Spleen (tissue), 11 donors: ENCODE results near the gene PUSL1. TPM values are rescaled to one million over a fixed set of nuclear protein-coding genes. Genes with fewer than 3 reads are reported as not detected.

Experiments used
- DNase-seq: peaks from one replicate; pipeline ENCODE4 v3.0.0-alpha.2; 2020
- H3K27ac ChIP-seq, 8 donors: fragments of 200-600 bp; sonication (generic) in 7 of 8; 1 replicate in 4 of 8; 2 replicates in 4 of 8; pipeline versions ENCODE4 v1.5.0 to v1.8.0; 2016 to 2021; ENCODE audit warnings: inconsistent platforms in 4 of 8, mild to moderate bottlenecking in 4 of 8, moderate library complexity in 1 of 8
- H3K27me3 ChIP-seq, 7 donors: fragments of 200-600 bp; sonication (generic) in 6 of 7; replicated peaks in 1 of 7; 1 replicate in 4 of 7; 2 replicates in 3 of 7; pipeline versions ENCODE4 v1.5.0 to v1.8.0; 2016 to 2021; ENCODE audit warnings: inconsistent platforms in 3 of 7, mild to moderate bottlenecking in 1 of 7
- H3K36me3 ChIP-seq, 6 donors: fragments of 200-600 bp; sonication (generic) in 5 of 6; 1 replicate in 4 of 6; 2 replicates in 2 of 6; pipeline versions ENCODE4 v1.5.0 to v1.8.0; 2016 to 2021; ENCODE audit warnings: inconsistent platforms in 2 of 6
- H3K4me1 ChIP-seq, 6 donors: fragments of 200-600 bp; sonication (generic) in 5 of 6; 1 replicate in 3 of 6; 2 replicates in 3 of 6; pipeline versions ENCODE4 v1.5.0 to v1.8.0; 2016 to 2021; ENCODE audit warnings: inconsistent platforms in 3 of 6
- H3K4me3 ChIP-seq, 8 donors: fragments of 200-600 bp; sonication (generic) in 7 of 8; 1 replicate in 4 of 8; 2 replicates in 4 of 8; pipeline versions ENCODE4 v1.5.0 to v1.8.0; 2016 to 2021; ENCODE audit warnings: inconsistent platforms in 4 of 8, mild to moderate bottlenecking in 4 of 8, moderate library complexity in 2 of 8
- H3K9me3 ChIP-seq, 8 donors: fragments of 200-600 bp; sonication (generic) in 7 of 8; 1 replicate in 4 of 8; 2 replicates in 4 of 8; pipeline versions ENCODE4 v1.5.0 to v1.8.0; 2016 to 2021; ENCODE audit warnings: inconsistent platforms in 4 of 8
- POLR2A ChIP-seq, 3 donors: fragments of 450-650 bp; IDR thresholded peaks; one replicate each; pipeline ENCODE4 v1.5.1; 2017; ENCODE audit warnings: antibody characterized with exemption in 3 of 3, mild to moderate bottlenecking in 1 of 3
- POLR2AphosphoS5 ChIP-seq, 3 donors: sonication (generic); formaldehyde crosslinking; IDR thresholded peaks; one replicate each; pipeline ENCODE4 v1.5.1; 2017; ENCODE audit warnings: antibody characterized with exemption in 3 of 3
- WGBS, 5 donors: extraction: QIAGEN DNeasy Blood & Tissue Kit in 3 of 5; methylation state at CpG; one replicate each; pipeline versions ENCODE4 v1.1.5 to v1.1.7; 2013 to 2018; 5-methylcytosine and 5-hydroxymethylcytosine counted together
- intact Hi-C: fragments of 100-400 bp; cut with DNase I; formaldehyde crosslinking; loops from one replicate; pipeline ENCODE4 v1.15.0; 2023; ENCODE audit warnings: low total_unique reads
- polyA plus RNA-seq, 3 donors: library from polyadenylated mRNA; stranded (reverse); fragments of 200-250 nt; gene quantifications; one replicate each; pipeline ENCODE4 v1.2.1, GENCODE V29; 2013
- total RNA-seq, 7 donors: library from RNA; depleted of rRNA in 3 of 7; stranded (reverse); fragments of >200 nt in 3 of 7; fragmentation: NEBNext Ultra II Directional in 4 of 7; extraction: Animal tissue kit (Norgen Biotek cat#: 25700) in 4 of 7; gene quantifications; one replicate each; pipeline versions ENCODE4 v1.1.0 to v1.2.1, GENCODE V29; 2016 to 2021
- TF ChIP-seq, protein P1 (sequence below), 11 experiments: fragments of 200-600 bp in 7 of 11; fragments of 450-650 bp in 4 of 11; sonication (generic) in 4 of 11; IDR thresholded peaks in 8 of 11; conservative IDR thresholded peaks in 3 of 11; 1 replicate in 7 of 11; 2 replicates in 4 of 11; pipeline versions ENCODE4 v1.4.0 to v1.8.0; 2016 to 2021; ENCODE audit warnings: antibody characterized with exemption in 11 of 11, inconsistent platforms in 4 of 11, mild to moderate bottlenecking in 1 of 11
- donor health status: healthy with polysubstance abuse.
- donor health status: DM: no; HTN: no; CAD: no; lungs with moderate emphysema.
- donor health status: DM: no; HTN: no; CAD: no.
- donor health status: Bipolar disorder and iron deficiency.
- donor health status: healthy.
- donor health status: DM: no; HTN: no; CAD: no.
- donor health status: DM: yes; HTN: yes; CAD: no.

The PUSL1 gene
- total and polyA plus RNA-seq, 10 donors, result 9.8 to 22.9 (median 12.8) TPM

DNA sequence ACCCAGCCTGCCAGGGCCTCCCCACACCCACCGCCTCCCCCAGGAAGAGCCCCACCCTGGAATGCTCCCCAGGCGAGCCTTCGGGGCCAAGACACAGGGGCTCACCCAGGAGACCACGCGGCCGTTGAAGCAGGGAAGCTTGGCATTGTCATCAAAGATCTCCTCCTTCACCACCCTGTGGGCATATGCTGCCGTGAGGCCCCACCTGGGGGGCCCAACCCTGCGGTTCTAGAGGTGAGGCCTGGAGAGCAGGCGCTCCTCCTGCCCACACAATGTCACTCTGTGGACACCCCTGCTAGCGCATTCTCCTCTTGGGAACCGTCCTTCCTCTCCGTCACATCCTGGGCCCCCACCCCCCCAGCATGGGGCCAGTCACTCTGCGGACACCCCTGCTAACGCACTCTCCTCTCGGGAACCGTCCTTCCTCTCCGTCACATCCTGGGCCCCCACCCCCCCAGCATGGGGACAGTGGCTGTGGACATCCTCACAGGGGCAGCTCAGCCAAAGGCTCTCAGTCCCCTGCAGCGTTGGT lies 34.3 kb downstream of the PUSL1 start:
- Histone ChIP-seq H3K27me3 (no peaks in the 10 kb centered on the region), H3K4me1 (peaks cover 5 to 35% (median 21%) of the 10 kb centered on the region in 6 donors), H3K4me3 (no peak overlapping the region), H3K36me3 (peaks cover 0 to 44% (median 19%) of the 10 kb centered on the region in 6 donors), H3K9me3 (no peaks in the 10 kb centered on the region), H3K27ac (no peak overlapping the region)
- no peak for DNase-seq
- 83 to 91% (median 86%) methylated on average over 12 to 18 of the region's 18 CpGs for WGBS, 5 donors
- TF ChIP-seq, protein P1, sequence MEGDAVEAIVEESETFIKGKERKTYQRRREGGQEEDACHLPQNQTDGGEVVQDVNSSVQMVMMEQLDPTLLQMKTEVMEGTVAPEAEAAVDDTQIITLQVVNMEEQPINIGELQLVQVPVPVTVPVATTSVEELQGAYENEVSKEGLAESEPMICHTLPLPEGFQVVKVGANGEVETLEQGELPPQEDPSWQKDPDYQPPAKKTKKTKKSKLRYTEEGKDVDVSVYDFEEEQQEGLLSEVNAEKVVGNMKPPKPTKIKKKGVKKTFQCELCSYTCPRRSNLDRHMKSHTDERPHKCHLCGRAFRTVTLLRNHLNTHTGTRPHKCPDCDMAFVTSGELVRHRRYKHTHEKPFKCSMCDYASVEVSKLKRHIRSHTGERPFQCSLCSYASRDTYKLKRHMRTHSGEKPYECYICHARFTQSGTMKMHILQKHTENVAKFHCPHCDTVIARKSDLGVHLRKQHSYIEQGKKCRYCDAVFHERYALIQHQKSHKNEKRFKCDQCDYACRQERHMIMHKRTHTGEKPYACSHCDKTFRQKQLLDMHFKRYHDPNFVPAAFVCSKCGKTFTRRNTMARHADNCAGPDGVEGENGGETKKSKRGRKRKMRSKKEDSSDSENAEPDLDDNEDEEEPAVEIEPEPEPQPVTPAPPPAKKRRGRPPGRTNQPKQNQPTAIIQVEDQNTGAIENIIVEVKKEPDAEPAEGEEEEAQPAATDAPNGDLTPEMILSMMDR (IDR thresholded peaks at IDR 0.05 in 8 of 11, conservative IDR thresholded peaks at IDR 0.05 in 3 of 11), result no peak
- TF ChIP-seq POLR2A (IDR thresholded peaks at IDR 0.05), result no peak
- intact Hi-C loops, result no loop called here

DNA sequence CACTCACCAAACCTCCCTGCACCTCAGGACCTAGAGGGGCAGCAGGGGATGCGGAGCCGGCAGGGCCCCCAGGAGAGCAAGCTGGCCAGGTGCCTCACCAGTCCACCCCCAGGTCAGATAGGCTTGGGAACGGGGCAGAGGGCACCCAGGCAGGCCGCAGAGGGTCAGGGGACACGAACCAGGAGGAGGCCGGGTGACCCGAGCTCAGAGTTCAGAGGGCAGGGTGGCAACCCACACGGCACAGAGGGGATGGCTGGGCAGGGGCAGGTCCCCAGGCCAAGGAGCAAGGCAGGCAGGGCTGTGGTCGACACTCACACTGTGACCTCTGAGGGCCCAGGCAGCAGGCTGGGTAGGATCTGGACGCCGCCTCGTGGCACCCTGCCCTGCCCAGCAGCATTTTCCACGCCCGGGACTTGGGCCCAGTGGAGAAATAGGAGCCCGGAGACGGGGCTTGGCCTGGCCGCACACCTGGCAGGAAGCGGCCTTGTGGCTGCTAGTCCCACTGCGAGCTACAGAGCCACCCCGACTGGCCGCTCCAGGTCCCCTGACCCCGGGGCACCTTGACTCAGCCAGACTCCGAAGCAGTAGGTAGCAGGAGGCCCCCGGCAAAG lies 35.5 kb downstream of the PUSL1 start:
- H3K9me3 ChIP-seq, result no peaks in the 10 kb centered on the region
- H3K4me3 ChIP-seq, result no peak overlapping the region
- no peak overlapping the region for H3K27ac ChIP-seq
- WGBS, 5 donors, result 84 to 95% (median 92%) methylated on average over 16 to 24 of the region's 24 CpGs
- intact Hi-C loops, result no loop called here
- peaks cover 0 to 31% (median 8%) of the 10 kb centered on the region in 6 donors for H3K36me3 ChIP-seq
- peaks cover 13 to 44% (median 30%) of the 10 kb centered on the region in 6 donors for H3K4me1 ChIP-seq
- no peak for DNase-seq
- TF ChIP-seq, protein P1 (IDR thresholded peaks at IDR 0.05 in 8 of 11, conservative IDR thresholded peaks at IDR 0.05 in 3 of 11), result no peak
- TF ChIP-seq POLR2A (IDR thresholded peaks at IDR 0.05), result no peak
- TF ChIP-seq POLR2AphosphoS5 (IDR thresholded peaks at IDR 0.05), result no peak
- H3K27me3 ChIP-seq, result no peaks in the 10 kb centered on the region

DNA sequence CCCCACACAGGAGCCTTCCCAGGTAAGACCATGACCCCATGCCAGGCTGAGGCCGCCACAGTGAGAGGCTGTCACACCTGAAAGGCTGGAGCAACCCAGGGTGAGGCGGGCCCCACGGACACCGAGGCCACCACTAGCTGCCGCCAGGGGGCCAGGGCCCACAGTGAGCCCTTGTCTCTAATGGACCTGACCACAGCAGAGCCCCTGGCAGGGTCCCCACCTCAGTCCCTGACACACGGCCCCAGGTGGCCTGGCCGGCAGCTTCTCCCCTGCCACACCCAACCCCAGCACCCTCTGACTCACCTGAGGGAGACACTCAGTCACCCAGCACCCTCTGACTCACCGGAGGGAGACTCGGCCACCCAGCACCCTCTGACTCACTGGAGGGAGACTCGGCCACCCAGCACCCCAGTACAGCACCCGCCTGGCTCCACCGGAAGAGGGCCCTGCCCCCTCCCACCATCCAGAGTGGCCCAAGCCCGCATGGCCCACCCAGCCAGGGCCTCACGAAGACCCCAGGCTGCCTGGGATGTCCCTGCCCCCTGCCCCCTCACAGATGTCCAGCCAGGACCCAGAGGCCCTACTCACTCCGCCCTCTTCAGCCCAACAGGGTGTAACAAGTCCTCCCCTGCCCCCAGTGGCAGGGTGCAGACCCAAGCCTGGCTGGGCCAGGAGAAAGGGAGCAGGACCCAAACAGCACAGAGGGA lies 36.4 kb downstream of the PUSL1 start:
- TF ChIP-seq POLR2A (IDR thresholded peaks at IDR 0.05) (no peak), POLR2AphosphoS5 (IDR thresholded peaks at IDR 0.05) (no peak)
- TF ChIP-seq, protein P1 (IDR thresholded peaks at IDR 0.05 in 8 of 11, conservative IDR thresholded peaks at IDR 0.05 in 3 of 11), result peak in 2 of 11 experiments; percentile 27 to 32
- intact Hi-C loops, result no loop called here
- 76 to 88% (median 85%) methylated on average over 7 to 15 of the region's 15 CpGs for WGBS, 5 donors
- Histone ChIP-seq H3K4me1 (peaks cover 13 to 44% (median 30%) of the 10 kb centered on the region in 6 donors), H3K27ac (no peak overlapping the region), H3K4me3 (no peak overlapping the region), H3K9me3 (no peaks in the 10 kb centered on the region), H3K36me3 (peaks cover 0 to 22% (median 4%) of the 10 kb centered on the region in 6 donors), H3K27me3 (no peaks in the 10 kb centered on the region)
- DNase-seq, result no peak

DNA sequence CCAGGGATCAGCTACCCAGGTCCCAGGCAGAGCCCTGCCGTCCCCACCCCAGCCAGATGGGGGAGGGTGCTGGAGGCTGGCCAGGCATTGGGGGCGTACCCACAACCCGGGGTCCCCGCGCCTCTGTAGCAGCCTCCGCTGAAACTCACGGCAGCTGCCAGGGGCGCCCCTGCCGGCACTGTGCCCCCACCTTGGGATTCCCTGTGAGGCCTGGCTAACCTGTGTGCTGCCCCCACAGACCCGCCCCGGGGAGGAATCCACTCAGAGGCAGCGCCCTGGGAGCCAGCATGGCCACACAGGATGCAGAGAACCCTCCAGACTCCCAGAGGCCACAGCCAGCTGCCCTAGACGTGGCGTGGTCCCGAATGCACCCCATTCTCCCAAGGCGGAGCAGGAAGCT lies 37.0 kb downstream of the PUSL1 start:
- intact Hi-C loops, result no loop called here
- Histone ChIP-seq H3K27ac (no peak overlapping the region), H3K36me3 (peaks cover 0 to 16% (median under 1%) of the 10 kb centered on the region in 6 donors), H3K27me3 (no peaks in the 10 kb centered on the region), H3K9me3 (no peaks in the 10 kb centered on the region), H3K4me1 (peaks cover 13 to 44% (median 30%) of the 10 kb centered on the region in 6 donors), H3K4me3 (no peak overlapping the region)
- no peak for DNase-seq
- TF ChIP-seq, protein P1 (IDR thresholded peaks at IDR 0.05 in 8 of 11, conservative IDR thresholded peaks at IDR 0.05 in 3 of 11), result no peak
- TF ChIP-seq POLR2AphosphoS5 (IDR thresholded peaks at IDR 0.05) (no peak), POLR2A (IDR thresholded peaks at IDR 0.05) (no peak)
- WGBS, 5 donors, result 82 to 94% (median 85%) methylated on average over 9 to 16 of the region's 16 CpGs
